Left renal cortex interstitium (tissue), 4 donors: ENCODE results near the gene POLR3A. TPM values are rescaled to one million over a fixed set of nuclear protein-coding genes. Genes with fewer than 3 reads are reported as not detected.

ENCODE experiments used
- DNase-seq, 4 donors: peaks; one replicate each; pipeline ENCODE4 v3.0.0-alpha.2; 2013; ENCODE audit warnings: low read depth in 4 of 4, low spot score in 2 of 4, missing footprints in 1 of 4
- polyA plus RNA-seq, 4 donors: library from polyadenylated mRNA; unstranded; fragments of 120-200 nt; gene quantifications; one replicate each; pipeline ENCODE4 v1.2.1, GENCODE V29; 2013; ENCODE audit not compliant: insufficient read length in 4 of 4

The POLR3A gene
- polyA plus RNA-seq, 4 donors = 15.8 to 18.9 (median 17.6) TPM

GRCh38 chr10:77959887-77960455, 69.3 kb downstream of the POLR3A start:
- DNase-seq = no peak

- no peak for DNase-seq
These were observed 69.9 kb downstream of the POLR3A start for GRCh38 chr10:77959384-77959783.

GRCh38 chr10:77955136-77955535, 74.2 kb downstream of the POLR3A start:
- no peak for DNase-seq

DNA sequence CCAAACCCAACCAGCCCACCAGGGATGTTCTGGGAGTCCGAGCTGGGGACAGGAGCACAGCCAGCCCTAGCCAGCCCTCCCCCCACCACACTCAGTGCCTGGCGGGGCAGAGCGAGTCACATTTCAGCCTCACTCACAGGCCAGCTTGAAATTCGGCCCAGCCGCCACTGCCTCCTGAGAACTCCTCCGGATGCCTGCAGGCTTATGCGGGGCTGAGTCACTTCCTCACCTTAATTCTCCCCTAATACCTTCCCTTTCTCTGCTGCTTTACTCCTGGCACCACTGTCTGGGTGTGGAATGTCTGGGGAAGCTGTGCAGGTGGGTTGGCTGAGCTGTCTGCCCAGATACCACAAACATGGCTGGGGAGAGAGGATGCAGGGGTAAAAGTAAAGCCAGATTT, 80.1 kb downstream of the POLR3A start:
- DNase-seq = no peak

- DNase-seq = no peak
These were observed 83.2 kb downstream of the POLR3A start for GRCh38 chr10:77946084-77946483.

- DNase-seq = no peak
These were observed 84.8 kb downstream of the POLR3A start for GRCh38 chr10:77944519-77944918.

DNA sequence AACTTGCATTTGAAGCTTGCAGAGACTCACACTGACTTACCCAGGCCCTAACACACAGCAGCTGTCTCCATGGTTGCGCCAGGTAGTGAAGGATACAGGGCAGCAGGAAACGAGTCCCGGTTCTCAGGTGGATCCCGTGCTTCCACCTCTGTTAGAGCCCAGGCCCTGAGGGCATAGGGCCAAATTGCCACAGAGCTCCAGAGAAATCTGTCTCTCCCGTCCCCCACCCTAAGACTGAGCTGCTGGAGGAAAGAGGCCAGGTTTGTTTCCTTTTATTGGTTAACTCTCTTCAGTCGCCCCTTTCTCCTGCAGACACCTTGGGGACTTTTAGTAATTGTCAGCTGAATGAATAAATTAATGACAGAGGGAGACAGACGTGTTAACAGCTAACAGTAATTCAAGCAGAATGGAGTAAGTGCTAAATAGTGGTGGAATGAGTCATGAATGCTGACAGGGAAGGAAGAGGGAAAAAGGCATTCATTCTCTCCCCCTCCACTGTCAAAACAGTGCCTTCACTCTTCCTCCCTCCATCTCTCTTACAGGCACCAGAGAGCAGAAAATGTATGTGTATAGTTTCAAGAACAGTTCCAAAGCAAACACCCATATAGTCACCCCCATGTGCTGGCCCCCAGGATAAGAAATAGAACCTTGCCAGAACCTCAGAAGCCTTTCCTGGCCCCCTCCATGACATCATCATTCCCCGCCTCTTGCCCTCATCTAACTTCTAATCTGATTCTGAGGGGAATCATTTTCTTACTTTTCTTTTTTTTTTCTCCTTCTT, 86.0 kb downstream of the POLR3A start:
- no peak for DNase-seq

- no peak for DNase-seq
These were observed 87.5 kb downstream of the POLR3A start for GRCh38 chr10:77941790-77942189.

- DNase-seq = no peak
These were observed 88.7 kb downstream of the POLR3A start for GRCh38 chr10:77940627-77941026.

- DNase-seq = no peak
These were observed 89.1 kb downstream of the POLR3A start for GRCh38 chr10:77940225-77940624.

DNA sequence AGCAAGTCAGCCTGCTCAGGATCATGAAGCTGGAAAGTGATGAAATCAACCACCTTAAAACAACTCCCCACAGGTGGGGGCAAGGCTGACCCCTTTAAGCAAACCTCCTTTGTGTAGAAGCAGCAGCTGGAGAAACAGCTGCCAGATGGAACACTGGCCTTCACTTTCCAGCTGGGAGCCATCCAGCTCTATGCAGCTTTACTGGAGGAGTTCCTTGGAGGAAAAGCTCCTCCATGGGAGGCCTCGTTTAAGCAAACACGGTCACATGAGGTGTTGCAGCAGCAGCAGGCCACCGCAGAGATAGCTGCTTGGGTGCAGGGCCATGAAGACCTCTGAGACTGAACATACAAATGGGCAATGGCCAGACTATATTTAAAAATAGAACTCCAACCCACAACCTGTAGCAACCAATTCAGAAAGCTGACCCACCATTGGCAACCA, 89.7 kb downstream of the POLR3A start:
- no peak for DNase-seq

GRCh38 chr10:77936697-77937567, 92.4 kb downstream of the POLR3A start:
- no peak for DNase-seq

DNA sequence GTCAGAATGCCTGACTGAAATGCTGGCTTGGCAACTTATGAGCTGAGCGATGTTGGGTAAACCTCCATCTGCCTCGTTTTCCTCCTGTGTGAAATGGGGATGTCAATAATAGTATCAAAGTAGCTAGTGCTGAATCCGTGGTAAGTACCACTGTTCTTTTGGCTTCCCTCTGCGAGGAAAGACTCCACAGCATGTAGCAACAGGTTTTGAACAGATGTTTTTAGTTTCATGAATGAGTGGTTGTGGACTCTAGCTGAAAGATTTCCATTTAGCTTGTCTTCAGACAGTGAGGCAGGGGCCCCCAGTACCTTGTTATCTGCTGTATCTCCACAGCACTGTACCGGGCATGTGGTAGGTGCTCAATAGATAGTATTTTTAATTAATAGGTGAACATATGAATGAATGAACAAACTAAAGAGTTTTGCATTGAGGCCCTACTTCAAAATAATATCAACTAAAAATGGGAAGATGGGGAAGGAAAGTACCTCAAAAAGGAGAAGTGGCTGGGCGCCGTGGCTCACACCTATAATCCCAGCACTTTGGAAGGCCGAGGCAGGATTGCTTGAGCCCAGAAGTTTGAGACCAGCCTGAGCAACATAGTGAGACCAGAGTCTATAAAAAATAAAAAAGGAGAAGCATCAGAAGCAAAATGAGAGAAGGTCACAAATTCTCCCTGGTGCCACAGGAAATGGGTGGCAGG, 97.1 kb downstream of the POLR3A start:
- no peak for DNase-seq

- no peak for DNase-seq
These were observed 101.7 kb downstream of the POLR3A start for GRCh38 chr10:77927402-77928246.

DNA sequence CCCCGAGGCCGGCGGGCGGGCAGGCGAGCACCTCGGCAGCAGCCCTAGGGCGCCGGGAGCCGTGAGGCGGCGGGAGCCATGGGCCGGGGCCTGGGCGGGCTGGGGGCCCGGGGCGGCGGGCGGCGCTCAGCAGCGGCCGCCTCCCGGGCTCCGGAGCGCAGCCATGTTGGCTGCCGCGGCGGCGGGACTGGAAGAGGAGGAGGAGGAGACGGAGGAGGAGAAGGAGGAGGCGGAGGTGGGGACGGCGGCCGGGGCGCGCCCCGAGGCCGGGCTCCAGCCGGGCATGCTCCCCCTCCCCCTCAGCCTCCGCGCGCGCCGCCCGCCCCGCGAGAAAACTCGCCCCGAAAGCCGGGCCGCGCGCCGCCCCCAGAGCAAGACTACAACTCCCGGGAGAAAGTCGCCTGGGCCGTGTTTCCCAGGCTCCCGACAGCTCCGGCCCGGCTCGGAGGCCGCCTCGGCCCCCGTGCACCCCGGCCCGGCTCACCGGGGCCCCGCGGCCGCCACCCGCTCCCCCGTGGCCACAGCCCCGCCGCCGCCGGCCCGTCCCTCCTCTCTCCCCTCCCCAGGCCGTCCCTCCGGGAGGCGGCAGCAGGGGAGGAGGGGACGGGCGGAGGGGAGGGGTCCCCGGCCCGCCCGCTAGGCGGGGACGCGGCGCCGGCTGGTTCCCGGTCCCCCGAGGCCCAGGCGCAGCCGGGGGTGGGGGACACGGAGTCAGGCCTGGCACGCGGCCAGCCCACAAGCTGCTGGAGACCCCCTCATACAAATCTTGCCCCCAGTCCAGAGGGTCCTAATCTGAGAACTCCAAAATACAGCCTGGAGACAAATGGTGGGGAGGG, 102.5 kb downstream of the POLR3A start, which contains the start of gene DLG5:
Gene DLG5 (minus strand): TSS at position 190 of the 836 bp plus-strand sequence. CDS start 235 bp downstream, outside the sequence.
- no peak for DNase-seq

DNA sequence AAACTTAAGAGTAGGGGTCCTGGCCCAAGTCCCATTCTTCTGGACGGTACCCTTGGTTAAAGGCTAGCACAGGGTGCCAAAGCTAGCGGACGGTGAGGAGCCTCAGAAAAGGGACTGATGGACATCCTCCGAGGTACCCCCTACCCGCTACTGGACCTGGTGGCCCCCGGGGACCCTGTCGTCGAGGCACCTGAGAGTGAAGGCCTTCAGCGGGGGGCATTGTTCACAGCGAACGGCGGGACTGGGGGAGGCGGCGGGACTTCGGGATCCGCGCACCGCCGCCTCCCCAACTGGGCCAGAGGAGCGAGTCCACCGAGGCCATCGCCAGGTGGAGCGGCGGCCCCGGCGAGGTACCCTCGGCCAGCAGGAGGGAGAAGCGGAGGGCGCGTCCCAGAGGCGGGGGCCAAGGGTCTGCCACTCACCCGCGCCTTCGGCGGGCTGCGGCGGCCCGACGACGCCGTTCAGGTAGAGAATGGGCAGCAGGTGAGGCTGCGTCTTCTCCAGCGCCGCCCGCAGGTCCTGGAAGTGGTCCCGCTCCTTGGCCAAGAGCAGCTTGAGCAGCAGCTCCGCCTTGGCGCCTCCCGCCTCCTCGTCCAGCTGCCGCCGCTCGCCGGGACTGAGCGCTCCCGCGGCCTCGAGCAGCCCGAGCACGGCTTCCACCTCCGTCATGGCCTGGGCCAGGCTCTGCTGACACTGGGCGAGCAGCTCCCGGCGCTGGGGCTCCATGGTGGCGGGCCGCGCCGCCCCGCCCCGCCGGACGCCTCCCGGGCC, 103.3 kb downstream of the POLR3A start:
- DNase-seq = no peak

DNA sequence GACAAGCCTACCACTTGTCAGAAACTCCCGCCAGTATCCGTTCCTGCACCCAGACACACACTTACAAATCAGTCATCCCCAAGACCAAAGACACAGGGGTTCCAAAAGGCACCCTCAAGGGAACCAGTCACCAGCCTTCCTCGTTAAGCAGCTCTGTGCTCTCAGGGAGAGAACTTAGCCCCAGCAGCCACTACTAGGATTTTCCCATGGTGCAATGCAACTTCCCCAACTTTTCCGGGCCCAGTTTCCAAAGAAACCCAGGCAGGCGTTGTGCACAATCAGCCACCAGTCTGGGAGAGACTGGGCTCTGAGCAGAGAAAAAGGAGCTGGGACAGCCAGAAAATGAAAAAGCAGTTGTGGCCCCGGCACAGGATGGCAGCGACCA, 103.9 kb downstream of the POLR3A start:
- no peak for DNase-seq

- no peak for DNase-seq
These were observed 106.6 kb downstream of the POLR3A start for GRCh38 chr10:77922566-77923179.
